Psoas muscle (tissue), 8 donors: ENCODE results near the gene CENPB. TPM values are rescaled to one million over a fixed set of nuclear protein-coding genes. Genes with fewer than 3 reads are reported as not detected.

ENCODE experiments used
- ATAC-seq, 4 donors: fragments of 200-7000 bp; cut with Tn5 transposase; one replicate each; pipeline ENCODE4 v1.9.1; 2020; ENCODE audit warnings: moderate library complexity in 3 of 4, mild to moderate bottlenecking in 2 of 4
- DNase-seq, 2 donors: peaks; one replicate each; pipeline ENCODE4 v3.0.0-alpha.2; 2020
- H3K27ac ChIP-seq: fragments of 200-600 bp; one replicate; pipeline ENCODE4 v1.8.0; 2022
- H3K27me3 ChIP-seq, 3 donors: fragments of 200-600 bp in 1 of 3; one replicate each; pipeline versions ENCODE4 v1.6.1 to v1.8.0; 2013 to 2022; ENCODE audit warnings: low read length in 2 of 3, mild to moderate bottlenecking in 2 of 3, moderate library complexity in 1 of 3; ENCODE audit not compliant: insufficient read depth in 3 of 3
- H3K36me3 ChIP-seq, 2 donors: fragments of 200-600 bp in 1 of 2; one replicate each; pipeline versions ENCODE4 v1.6.1 to v1.8.0; 2013 to 2022; ENCODE audit warnings: low read depth in 1 of 2, mild to moderate bottlenecking in 1 of 2, moderate library complexity in 1 of 2; ENCODE audit not compliant: insufficient read depth in 1 of 2
- H3K4me1 ChIP-seq: fragments of 200-600 bp; one replicate; pipeline ENCODE4 v1.8.0; 2022
- H3K4me3 ChIP-seq: fragments of 200-600 bp; one replicate; pipeline ENCODE4 v1.8.0; 2022; ENCODE audit warnings: mild to moderate bottlenecking
- H3K9me3 ChIP-seq: fragments of 200-600 bp; one replicate; pipeline ENCODE4 v1.8.0; 2022
- CTCF ChIP-seq: fragments of 200-600 bp; IDR thresholded peaks from one replicate; pipeline ENCODE4 v1.8.0; 2022; ENCODE audit warnings: antibody characterized with exemption
- WGBS, 3 donors: extraction: QIAGEN DNeasy Blood & Tissue Kit; methylation state at CpG; one replicate each; pipeline versions ENCODE4 v1.1.6 to v1.1.7; 2013; 5-methylcytosine and 5-hydroxymethylcytosine counted together
- intact Hi-C, 2 donors: fragments of 100-400 bp; cut with DNase I; formaldehyde crosslinking; loops; one replicate each; pipeline versions ENCODE4 v1.11.0 to v1.14.2; 2022
- polyA plus RNA-seq, 3 donors: library from polyadenylated mRNA; stranded (reverse); fragments of 200-250 nt; gene quantifications; one replicate each; pipeline ENCODE4 v1.2.3, GENCODE V29; 2013
- total RNA-seq, 4 donors: library from RNA; stranded (reverse); fragmentation: NEBNext Ultra II Directional in 2 of 4; extraction: Animal tissue kit (Norgen Biotek cat#: 25700) in 2 of 4; gene quantifications; one replicate each; pipeline versions ENCODE4 v1.2.1 to v1.2.4, GENCODE V29; 2021 to 2023
- donor health status: healthy with polysubstance abuse.
- donor health status: DM: no; HTN: no; CAD: no; lungs with moderate emphysema.
- donor health status: Bipolar disorder and iron deficiency.
- donor health status: healthy.
- donor health status: DM: yes; HTN: yes; CAD: no.
- donor health status: DM: no; HTN: no; CAD: no.
- donor health status: DM: no; HTN: no; CAD: no.
- donor health status: DM: yes; HTN: yes; CAD: no.

Gene CENPB
- total and polyA plus RNA-seq, 7 donors: 74.3 to 144 (median 99.0) TPM

DNA sequence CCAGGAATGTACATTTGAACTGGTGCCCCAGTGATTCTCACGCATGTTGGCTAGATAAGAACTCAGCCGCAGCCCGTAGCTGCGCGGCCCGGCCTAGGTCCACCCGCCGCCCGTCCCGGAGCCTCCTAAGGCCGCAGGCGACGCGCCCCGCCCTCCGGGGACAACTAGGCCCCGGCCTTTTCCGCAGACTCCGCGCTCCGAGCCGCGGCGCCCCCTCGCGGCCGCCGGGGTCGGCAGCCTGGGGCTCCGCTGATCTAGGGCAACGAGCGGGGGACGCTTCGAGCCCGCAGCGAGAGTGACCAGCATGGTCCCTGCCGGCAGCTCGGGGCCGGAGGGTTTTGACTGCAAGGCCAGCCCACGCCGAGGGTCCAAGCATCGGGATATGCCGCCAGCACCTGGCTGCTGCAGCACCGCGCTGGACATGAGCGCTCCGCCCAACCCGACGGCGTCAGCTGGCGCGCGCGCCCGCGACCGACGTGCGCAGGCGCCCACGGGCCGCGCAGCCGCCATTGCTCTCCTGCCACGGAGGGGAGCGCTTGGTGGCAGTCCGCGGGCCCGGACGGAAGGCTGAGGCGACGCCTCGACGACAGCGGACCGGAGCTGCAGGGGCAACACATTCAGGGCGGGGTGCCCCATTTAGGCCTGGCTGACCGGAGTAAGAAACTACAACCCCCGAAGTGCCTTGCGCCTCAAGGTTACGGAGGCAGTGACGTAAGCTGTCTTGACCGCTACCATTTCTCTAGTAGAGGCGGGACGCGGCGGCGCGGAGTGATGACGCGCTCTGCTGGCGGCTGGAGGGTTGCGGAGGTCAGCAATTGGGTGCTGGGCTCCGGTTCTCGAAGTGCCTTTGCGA is 33.7 kb upstream of the CENPB start, which contains the start of gene AP5S1:
TSS of gene AP5S1 (plus strand) at position 500 of the 853 bp plus-strand sequence. CDS start 1,571 bp downstream, outside the sequence.
- Histone ChIP-seq H3K27me3 (no peaks in the 10 kb centered on the region), H3K36me3 (peaks cover 7 to 35% of the 10 kb centered on the region in 2 donors), H3K4me1 (peaks cover 13% of the 10 kb centered on the region), H3K9me3 (no peaks in the 10 kb centered on the region), H3K27ac (peak within 1 kb of the TSS; percentile 96), H3K4me3 (peak within 1 kb of the TSS; percentile 83)
- TF ChIP-seq CTCF: peak; percentile 99
- WGBS, 3 donors: 0 to 1% (median 1%) methylated on average over 88 to 96 of the region's 96 CpGs
- peak; percentile 97 to 98 for DNase-seq
- peak; percentile 89 to 92 (median 90) for ATAC-seq
- intact Hi-C loops: loop anchor here (1.0 to 5.0 kb wide), 3 partner anchors 27 to 33 kb away; partner anchors contain the start of genes CENPB (in 1 of the 2) and MAVS (in 1 of the 2)

GRCh38 chr20:3819411-3820047 is 33.0 kb upstream of the CENPB start:
- Histone ChIP-seq H3K36me3 (peaks cover 7 to 27% of the 10 kb centered on the region in 2 donors), H3K4me1 (peaks cover 13% of the 10 kb centered on the region), H3K9me3 (no peaks in the 10 kb centered on the region), H3K27ac (peak overlapping the region; percentile 96), H3K4me3 (peak overlapping the region; percentile 83), H3K27me3 (no peaks in the 10 kb centered on the region)
- intact Hi-C loops: loop anchor here (1.0 to 5.0 kb wide), 3 partner anchors 27 to 32 kb away; partner anchors contain the start of genes CENPB (in 1 of the 2) and MAVS (in 1 of the 2)
- TF ChIP-seq CTCF: no peak
- DNase-seq: no peak
- no peak for ATAC-seq
- WGBS, 3 donors: 52 to 58% (median 52%) methylated on average over 19 to 20 of the region's 20 CpGs

- Histone ChIP-seq H3K36me3 (peaks cover 4 to 17% of the 10 kb centered on the region in 2 donors), H3K4me3 (no peak overlapping the region), H3K27ac (peak overlapping the region; percentile 42), H3K9me3 (no peaks in the 10 kb centered on the region), H3K27me3 (no peaks in the 10 kb centered on the region), H3K4me1 (peaks cover 13% of the 10 kb centered on the region)
- 71 to 80% (median 76%) methylated on average over 8 of the region's 8 CpGs for WGBS, 3 donors
- DNase-seq: peak; percentile 71 to 80
- intact Hi-C loops: no loop called here
- peak; percentile 42 to 55 (median 47) for ATAC-seq
- peak; percentile 54 for TF ChIP-seq CTCF
Observed at GRCh38 chr20:3818155-3819151, 31.9 kb upstream of the CENPB start.

DNA sequence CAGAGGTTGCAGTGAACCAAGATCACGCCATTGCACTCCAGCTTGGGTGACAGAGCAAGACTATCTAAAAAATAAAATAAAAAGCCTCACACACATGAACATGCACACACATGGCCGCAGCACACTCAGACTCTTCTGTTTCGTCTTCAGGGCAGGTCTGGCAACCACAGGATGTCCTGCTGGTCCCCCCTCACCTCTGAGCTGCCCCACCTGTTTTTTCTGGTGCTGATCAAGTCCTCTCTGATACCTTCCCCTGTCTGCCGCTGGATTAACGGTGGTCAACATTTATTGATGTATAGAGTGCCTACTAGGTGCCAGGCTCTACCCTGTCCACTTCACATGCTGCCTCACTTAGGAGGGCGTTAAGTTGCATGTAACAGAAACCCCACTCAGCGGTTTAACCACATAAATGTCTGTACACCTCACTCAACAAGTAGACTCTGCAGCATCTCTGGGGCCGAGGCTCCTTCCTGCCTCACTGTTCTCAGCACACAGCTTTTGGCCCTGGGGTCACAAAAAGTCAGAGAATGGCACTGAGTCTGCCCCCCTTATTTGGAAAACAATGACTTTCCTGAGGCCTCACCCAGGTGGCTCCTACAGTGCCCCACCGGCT is 29.3 kb upstream of the CENPB start:
- ATAC-seq: no peak
- H3K4me1 ChIP-seq: peaks cover 31% of the 10 kb centered on the region
- H3K27ac ChIP-seq: no peak overlapping the region
- no peaks in the 10 kb centered on the region for H3K36me3 ChIP-seq
- no peak for DNase-seq
- no peak for TF ChIP-seq CTCF
- H3K4me3 ChIP-seq: no peak overlapping the region
- 76 to 86% (median 81%) methylated on average over 9 of the region's 9 CpGs for WGBS, 3 donors
- intact Hi-C loops: no loop called here
- H3K9me3 ChIP-seq: no peaks in the 10 kb centered on the region
- H3K27me3 ChIP-seq: no peaks in the 10 kb centered on the region
